Uterus (tissue), 4 donors: ENCODE results near the gene ITGB8. TPM values are rescaled to one million over a fixed set of nuclear protein-coding genes. Genes with fewer than 3 reads are reported as not detected.

Experiments
- DNase-seq, 2 donors: peaks; one replicate each; pipeline ENCODE4 v3.0.0-alpha.2; 2019 to 2020
- H3K27ac ChIP-seq, 2 donors: fragments of 200-600 bp; sonication (generic); 1 replicate in 1 of 2; 2 replicates in 1 of 2; pipeline ENCODE4 v1.5.1; 2016 to 2018
- H3K27me3 ChIP-seq, 2 donors: fragments of 200-600 bp; sonication (generic); one replicate each; pipeline ENCODE4 v1.5.1; 2018 to 2019; ENCODE audit warnings: control low read depth in 1 of 2
- H3K36me3 ChIP-seq, 2 donors: fragments of 200-600 bp; sonication (generic); one replicate each; pipeline ENCODE4 v1.5.1; 2019; ENCODE audit warnings: control low read depth in 1 of 2
- H3K4me1 ChIP-seq, 2 donors: fragments of 200-600 bp; sonication (generic); one replicate each; pipeline ENCODE4 v1.5.1; 2018 to 2019; ENCODE audit warnings: control low read depth in 1 of 2
- H3K4me3 ChIP-seq, 2 donors: fragments of 200-600 bp; sonication (generic); 1 replicate in 1 of 2; 2 replicates in 1 of 2; pipeline ENCODE4 v1.5.1; 2018 to 2019; ENCODE audit warnings: mild to moderate bottlenecking in 1 of 2
- H3K9me3 ChIP-seq, 2 donors: fragments of 200-600 bp; sonication (generic); one replicate each; pipeline ENCODE4 v1.5.1; 2019; ENCODE audit warnings: control low read depth in 1 of 2
- CTCF ChIP-seq, 4 experiments: fragments of 200-600 bp in 2 of 4; fragments of 450-650 bp in 2 of 4; sonication (generic) in 2 of 4; IDR thresholded peaks; one replicate each; pipeline ENCODE4 v1.5.1; 2016 to 2019; ENCODE audit warnings: antibody characterized with exemption in 4 of 4, mild to moderate bottlenecking in 2 of 4, moderate library complexity in 1 of 4
- POLR2A ChIP-seq, 2 donors: fragments of 450-650 bp; IDR thresholded peaks; one replicate each; pipeline ENCODE4 v1.6.1; 2016; ENCODE audit warnings: antibody characterized with exemption in 2 of 2, mild to moderate bottlenecking in 1 of 2, moderate library complexity in 1 of 2
- intact Hi-C: fragments of 100-400 bp; cut with DNase I; formaldehyde crosslinking; loops from one replicate; pipeline ENCODE4 v1.15.1; 2023; ENCODE audit warnings: low total_unique reads
- total RNA-seq, 4 donors: library from RNA; depleted of rRNA in 3 of 4; stranded (reverse); fragments of >200 nt in 3 of 4; gene quantifications; one replicate each; pipeline versions ENCODE4 v1.1.0 to v1.2.4, GENCODE V29; 2014 to 2023
- donor health status: DM: yes; HTN: yes; CAD: no.

ITGB8 gene
- total RNA-seq, 4 donors from 2014 or later: 9.1 to 74.8 (median 27.6) TPM

GRCh38 chr7:20328027-20328426 is 2.7 kb upstream of the ITGB8 start:
- DNase-seq: no peak
- no peak for TF ChIP-seq CTCF (IDR thresholded peaks at IDR 0.05)
- TF ChIP-seq POLR2A (IDR thresholded peaks at IDR 0.05): no peak
- intact Hi-C loops: no loop called here
- Histone ChIP-seq H3K27me3 (no peaks in the 10 kb centered on the region), H3K9me3 (no peaks in the 10 kb centered on the region), H3K36me3 (no peaks in the 10 kb centered on the region), H3K27ac (no peak overlapping the region), H3K4me1 (no peaks in the 10 kb centered on the region), H3K4me3 (no peak overlapping the region)

GRCh38 chr7:20328692-20329091 is 2.0 kb upstream of the ITGB8 start:
- intact Hi-C loops: no loop called here
- Histone ChIP-seq H3K4me1 (no peaks in the 10 kb centered on the region), H3K4me3 (no peak overlapping the region)

GRCh38 chr7:20329389-20330238 is 1.1 kb upstream of the ITGB8 start:
- peak overlapping the region; percentile 77 to 78 for H3K4me3 ChIP-seq
- no peaks in the 10 kb centered on the region for H3K36me3 ChIP-seq
- intact Hi-C loops: no loop called here
- no peaks in the 10 kb centered on the region for H3K9me3 ChIP-seq
- no peaks in the 10 kb centered on the region for H3K27me3 ChIP-seq
- peak; percentile 67 to 72 for DNase-seq
- peak; percentile 19 to 51 (median 38) for TF ChIP-seq CTCF (IDR thresholded peaks at IDR 0.05)
- TF ChIP-seq POLR2A (IDR thresholded peaks at IDR 0.05): no peak
- H3K4me1 ChIP-seq: no peaks in the 10 kb centered on the region
- H3K27ac ChIP-seq: peak overlapping the region; percentile 88 to 96

More at GRCh38 chr7:20328692-20329091, 2.0 kb upstream of the ITGB8 start:
- Histone ChIP-seq H3K27ac (peak overlapping the region; percentile 88 to 96), H3K27me3 (no peaks in the 10 kb centered on the region), H3K36me3 (no peaks in the 10 kb centered on the region), H3K9me3 (no peaks in the 10 kb centered on the region)
- TF ChIP-seq POLR2A (IDR thresholded peaks at IDR 0.05) (no peak), CTCF (IDR thresholded peaks at IDR 0.05) (no peak)
- DNase-seq: no peak

- Histone ChIP-seq H3K27ac (peak overlapping the region; percentile 88 to 96), H3K9me3 (no peaks in the 10 kb centered on the region), H3K27me3 (no peaks in the 10 kb centered on the region), H3K36me3 (no peaks in the 10 kb centered on the region), H3K4me1 (no peaks in the 10 kb centered on the region), H3K4me3 (peak overlapping the region; percentile 77 to 78)
- DNase-seq: peak; percentile 43 to 52
- peak in 1 of 2 donors; percentile 30 for TF ChIP-seq POLR2A (IDR thresholded peaks at IDR 0.05)
- peak in 3 of 4 experiments; percentile 9 to 35 (median 15) for TF ChIP-seq CTCF (IDR thresholded peaks at IDR 0.05)
- intact Hi-C loops: no loop called here
These were observed 519 bp downstream of the ITGB8 start for GRCh38 chr7:20330928-20331909.
